IPS DF 19.7 (cell line): ENCODE data around the gene TMEM192.
"Not testable (repeated sequence)": the region's sequence is repeated elsewhere in the genome, so short reads cannot be mapped to it uniquely, and the experiment has no call there.

Experiments used
- DNase-seq: peaks from one replicate; pipeline ENCODE4 v3.0.0-alpha.2; 2013; ENCODE audit warnings: low read depth, low spot score

Gene TMEM192

DNA sequence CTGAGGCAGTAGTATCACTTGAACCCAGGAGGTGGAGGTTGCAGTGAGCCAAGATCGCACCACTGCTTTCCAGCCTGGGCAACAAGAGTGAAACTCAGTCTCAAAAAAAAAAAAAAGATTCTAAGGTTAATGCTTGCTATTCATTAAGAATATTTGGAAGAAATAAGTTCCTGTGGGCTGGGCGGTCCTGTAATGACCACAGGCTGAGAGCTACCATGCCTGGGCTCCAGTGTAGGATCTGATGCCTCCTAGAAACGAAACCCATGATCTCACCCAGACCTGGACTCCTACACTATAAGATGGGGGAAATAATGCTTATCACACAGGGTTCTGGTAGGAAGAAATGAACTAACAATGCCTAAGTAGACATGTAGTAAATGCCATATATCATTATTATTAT, 17.8 kb downstream of the TMEM192 start:
- DNase-seq, result no peak

DNA sequence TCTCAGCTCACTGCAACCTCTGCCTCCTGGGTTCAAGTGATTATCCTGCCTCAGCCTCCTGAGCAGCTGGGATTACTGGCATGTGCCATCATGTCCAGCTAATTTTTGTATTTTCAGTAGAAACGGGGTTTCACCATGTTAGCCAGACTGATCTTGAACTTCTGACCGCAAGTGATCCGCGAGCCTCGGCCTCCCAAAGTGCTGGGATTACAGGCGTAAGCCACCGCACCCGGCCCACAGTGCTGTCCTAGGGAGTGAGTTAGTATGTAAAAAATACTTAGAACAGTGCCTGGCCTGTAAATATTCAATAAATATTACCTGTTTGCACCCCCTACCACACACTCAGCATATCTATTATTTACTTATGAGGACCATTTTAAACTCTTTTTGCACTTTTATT, 20.5 kb downstream of the TMEM192 start:
- DNase-seq, result not testable (repeated sequence)

DNA sequence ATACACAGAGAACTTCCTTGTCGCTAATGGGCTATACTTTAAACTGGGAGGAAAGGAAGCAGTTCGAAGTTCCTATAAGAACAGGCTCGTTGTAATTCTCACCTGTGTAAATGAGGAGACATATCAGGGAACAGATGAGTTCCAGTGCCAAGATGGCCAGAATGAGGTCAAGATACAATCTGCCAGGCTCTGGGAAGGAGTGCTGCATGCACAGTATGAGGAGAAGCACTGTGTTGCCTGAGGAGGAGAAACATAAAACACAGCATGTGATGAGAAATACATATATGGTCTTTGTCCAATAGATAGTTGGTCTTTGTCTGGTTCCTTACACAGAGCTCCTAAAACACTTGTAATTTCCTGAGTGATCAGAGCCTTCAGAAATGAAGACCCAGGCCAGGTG, 24.3 kb downstream of the TMEM192 start:
- no peak for DNase-seq

DNA sequence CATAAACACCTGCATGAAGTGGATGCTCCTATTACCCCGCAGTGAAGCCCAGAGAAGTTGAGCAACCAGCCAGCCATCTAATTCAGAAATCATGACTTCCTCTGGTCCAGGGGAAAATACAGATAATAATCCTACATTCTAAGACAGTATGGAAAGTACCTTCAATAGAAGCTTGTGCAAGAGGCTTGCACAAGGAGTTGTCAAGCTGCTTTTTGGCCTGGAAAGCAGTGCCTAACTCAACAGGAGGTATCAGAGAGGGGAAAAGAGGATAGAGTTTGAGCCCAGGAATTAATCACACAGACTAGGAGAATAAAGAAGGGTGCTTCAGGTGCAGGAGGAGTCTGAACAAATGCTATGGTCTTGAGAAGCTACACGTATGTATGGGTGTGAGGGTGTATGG, 26.7 kb downstream of the TMEM192 start:
- DNase-seq, result no peak

DNA sequence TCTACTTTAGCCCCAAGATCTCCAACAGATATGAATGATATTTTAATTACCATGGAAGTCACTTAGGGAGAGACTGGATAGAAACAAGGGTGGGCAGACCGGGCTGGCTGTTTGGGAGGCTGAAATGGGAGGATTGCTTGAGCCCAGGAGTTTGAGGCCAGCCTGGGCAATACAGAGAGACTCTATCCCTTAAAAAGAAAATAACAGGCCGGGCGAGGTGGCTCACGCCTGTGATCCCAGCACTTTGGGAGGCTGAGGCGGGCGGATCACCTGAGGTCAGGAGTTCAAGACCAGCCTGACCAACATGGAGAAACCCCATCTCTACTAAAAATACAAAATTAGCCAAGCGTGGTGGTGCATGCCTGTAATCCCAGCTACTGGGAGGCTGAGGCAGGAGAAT, 27.9 kb downstream of the TMEM192 start:
- not testable (repeated sequence) for DNase-seq

DNA sequence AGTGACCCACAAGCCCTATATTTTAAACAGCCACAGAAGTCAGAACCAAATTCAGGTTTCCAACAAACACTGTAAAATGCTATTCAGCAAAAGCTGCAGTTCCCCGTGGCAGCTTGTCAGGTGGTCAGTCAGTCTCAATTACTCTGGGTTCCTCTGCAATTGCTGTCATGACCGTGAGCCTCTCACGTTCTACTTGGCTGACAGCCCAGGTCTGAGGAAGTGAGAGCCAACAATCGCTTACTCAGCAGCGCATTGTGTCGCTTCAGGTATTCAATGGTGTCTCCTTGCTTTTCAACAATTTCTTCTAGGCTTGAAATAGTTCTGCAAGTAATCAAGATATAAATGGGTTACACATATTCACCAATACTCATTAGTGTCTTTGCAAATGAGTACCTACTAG, 33.2 kb downstream of the TMEM192 start:
- DNase-seq, result no peak

DNA sequence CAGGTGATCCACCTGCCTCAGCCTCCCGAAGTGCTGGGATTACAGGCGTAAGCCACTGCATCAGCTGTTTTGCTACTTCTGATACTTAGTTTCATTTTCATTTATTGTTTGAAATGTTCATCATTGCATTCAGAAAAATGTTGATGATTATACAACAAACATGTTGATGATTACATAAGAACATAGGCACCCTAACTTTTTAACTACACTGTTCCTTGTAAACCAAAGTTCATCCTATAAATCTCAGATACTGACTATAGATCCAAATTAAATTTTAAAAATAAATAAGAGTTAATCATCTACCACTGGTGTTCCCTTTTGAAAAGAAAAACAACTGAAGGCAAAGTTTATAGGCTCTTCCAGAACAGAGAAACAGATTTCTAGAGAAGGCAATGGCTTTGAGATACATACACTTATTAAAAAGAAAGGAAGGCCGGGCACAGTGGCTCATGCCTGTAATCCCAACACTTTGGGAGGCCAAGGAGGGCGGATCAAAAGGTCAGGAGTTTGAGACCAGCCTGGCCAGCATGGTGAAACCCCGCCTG, 35.6 kb downstream of the TMEM192 start:
- no peak for DNase-seq

DNA sequence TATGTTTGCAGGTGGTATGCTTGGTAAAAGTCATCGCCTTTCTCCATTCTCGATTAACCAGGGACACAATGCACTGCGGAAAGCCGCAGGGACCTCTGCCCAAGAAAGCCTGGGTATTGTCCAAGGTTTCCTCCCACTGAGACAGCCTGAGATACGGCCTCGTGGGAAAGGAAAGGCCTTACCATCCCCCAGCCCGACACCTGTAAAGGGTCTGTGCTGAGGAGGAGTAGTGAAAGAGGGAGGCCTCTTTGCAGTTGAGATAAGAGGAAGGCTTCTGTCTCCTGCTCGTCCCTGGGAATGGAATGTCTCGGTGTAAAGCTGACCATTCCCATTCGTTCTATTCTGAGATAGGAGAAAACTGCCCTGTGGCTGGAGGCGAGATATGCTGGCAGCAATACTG, 39.3 kb downstream of the TMEM192 start:
- not testable (repeated sequence) for DNase-seq

DNA sequence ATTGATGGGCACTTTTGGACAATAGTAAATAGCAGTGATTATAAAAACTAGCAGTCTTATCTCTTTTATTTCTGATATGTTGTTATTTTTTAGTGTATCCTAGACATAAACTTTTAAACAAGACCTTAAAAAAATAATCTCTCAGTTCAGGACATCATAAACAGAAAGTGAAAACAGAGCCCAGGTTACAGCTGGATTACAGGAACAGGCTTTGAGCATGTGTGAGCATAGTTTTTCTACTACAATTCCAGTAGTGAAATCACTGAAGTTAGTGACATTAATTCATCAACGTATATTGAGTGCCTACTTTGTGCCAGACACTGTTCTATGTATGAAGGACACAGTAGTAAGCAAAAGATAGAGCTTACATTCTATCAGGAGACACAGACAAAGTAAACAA, 42.1 kb downstream of the TMEM192 start:
- DNase-seq, result no peak

DNA sequence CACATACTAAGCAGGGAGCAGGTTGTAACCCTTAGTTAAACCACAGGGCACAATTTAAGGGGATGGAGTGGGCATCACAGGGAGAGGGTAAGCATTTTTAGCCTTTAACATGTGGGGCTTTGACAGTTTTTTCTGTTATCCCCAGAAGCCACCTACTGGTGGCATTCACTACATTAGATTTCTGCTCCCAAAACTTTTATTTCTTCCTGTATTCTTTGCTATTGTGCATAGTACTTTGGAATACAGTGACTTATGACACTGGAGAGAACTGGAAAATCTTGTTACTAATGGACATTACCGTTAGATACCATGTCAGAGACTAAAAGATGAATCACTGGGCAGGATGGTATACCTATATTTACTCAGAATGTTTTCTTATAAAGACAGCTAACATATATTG, 51.7 kb downstream of the TMEM192 start:
- no peak for DNase-seq

DNA sequence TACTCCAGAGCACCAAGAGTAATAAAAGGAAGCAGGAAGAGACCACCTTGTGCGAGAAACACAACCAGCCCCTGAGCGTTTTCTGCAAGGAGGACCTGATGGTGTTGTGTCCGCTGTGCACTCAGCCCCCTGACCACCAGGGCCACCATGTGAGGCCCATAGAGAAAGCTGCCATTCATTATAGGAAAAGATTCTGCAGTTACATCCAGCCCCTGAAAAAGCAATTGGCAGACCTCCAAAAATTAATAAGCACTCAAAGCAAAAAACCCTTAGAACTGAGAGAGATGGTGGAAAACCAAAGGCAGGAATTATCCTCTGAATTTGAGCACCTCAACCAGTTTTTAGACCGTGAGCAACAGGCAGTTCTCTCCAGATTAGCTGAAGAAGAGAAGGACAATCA, 53.3 kb downstream of the TMEM192 start:
- DNase-seq, result no peak

DNA sequence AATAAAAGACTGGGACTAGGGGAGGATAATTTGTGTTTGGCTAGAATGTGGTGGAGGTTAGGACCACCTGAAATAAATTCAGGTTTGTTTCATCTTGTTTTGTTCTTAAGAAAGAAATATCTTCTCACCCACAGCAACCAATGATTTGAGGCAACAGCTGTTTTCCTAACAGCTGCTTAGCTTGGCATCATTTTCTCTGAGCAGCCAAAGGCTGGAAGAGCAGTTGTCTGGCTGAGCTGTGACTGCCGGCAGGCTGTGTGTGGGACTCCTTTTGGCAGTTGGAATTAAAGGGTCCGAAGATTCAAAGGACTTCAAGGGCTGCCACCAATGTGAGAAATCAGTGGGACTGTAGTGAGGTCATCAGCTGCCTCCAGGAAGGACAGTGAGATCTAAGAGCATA, 54.0 kb downstream of the TMEM192 start:
- DNase-seq, result no peak

DNA sequence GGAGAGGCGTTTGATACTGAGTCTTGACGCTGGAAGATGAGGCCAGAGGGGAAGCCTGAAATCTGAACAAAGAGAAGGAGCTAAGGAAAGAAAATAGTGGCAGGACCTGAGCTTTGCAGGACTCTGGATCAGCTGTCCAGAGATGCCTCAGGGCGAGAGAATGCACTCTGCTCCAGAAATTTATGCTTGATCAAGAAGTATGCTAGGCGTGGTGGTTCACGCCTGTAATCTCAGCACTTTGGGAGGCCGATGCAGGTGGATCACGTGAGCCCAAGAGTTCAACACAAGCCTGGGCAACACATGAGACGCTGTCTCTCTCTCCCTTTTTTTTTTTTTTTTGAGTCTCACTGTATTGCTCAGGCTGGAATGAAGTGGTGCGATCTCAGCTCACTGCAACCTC, 57.1 kb downstream of the TMEM192 start:
- DNase-seq, result no peak

DNA sequence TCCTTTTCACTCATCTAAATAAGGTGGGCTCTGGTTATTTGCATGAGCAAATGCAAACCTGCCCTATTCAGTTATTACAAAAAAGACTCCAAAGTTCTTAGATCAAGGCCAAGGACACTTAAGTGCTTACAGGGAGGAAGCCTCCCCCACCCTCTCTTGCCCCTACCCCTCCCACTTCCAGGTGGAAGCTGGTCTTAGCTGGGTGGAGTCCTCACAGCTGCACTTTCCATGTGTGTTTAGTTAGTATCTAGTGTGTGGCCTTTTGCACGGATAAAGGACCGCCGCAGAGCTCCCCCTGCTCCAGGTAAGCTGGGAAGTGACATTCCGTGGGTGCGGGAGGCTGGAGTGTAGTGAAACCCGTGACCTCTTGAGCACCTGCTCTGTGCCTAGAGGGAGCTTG, 59.0 kb downstream of the TMEM192 start, which contains the start of gene TRIM75:
Gene TRIM75 (plus strand): TSS at position 222 of the 400 bp plus-strand sequence. CDS start 5,282 bp downstream, outside the sequence.
- DNase-seq, result no peak

DNA sequence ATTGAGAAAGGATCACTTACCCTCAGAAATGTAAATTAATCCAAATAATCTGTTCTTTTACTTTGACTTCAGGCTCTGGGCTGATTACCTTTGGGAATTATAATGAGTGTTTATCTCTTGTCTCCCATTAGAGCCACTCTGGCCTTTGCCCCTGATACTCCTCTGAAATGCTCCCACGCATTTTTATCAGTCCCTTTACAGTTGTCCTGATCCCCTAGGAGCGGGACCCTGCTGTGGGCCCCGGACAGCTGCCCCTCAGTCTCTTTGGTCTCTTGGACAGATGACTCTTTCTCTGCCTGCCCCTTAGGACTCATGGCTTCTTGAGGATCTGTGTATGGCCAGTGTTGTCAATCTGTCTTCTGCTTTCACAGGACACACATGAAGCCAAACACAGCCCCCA, 60.0 kb downstream of the TMEM192 start:
- DNase-seq, result no peak

DNA sequence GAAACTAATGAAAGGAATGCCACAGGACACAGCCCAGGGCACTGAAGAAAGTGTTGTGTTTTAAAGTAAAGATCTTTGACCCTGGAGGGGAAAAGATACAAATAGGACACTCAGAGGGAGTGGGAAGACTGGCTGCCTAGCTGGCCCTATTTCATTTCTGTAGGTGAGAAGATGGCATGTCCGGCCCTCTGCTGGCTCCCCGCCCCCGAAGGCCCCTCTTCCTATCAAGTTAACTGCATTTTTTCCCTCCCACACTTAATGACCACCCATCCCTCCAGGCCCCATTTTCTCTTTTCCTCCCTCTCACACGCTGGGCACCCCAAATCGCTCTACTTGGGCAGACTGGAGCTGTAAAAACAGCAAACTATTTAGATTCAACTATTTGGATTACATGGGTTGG, 64.5 kb downstream of the TMEM192 start:
- no peak for DNase-seq

DNA sequence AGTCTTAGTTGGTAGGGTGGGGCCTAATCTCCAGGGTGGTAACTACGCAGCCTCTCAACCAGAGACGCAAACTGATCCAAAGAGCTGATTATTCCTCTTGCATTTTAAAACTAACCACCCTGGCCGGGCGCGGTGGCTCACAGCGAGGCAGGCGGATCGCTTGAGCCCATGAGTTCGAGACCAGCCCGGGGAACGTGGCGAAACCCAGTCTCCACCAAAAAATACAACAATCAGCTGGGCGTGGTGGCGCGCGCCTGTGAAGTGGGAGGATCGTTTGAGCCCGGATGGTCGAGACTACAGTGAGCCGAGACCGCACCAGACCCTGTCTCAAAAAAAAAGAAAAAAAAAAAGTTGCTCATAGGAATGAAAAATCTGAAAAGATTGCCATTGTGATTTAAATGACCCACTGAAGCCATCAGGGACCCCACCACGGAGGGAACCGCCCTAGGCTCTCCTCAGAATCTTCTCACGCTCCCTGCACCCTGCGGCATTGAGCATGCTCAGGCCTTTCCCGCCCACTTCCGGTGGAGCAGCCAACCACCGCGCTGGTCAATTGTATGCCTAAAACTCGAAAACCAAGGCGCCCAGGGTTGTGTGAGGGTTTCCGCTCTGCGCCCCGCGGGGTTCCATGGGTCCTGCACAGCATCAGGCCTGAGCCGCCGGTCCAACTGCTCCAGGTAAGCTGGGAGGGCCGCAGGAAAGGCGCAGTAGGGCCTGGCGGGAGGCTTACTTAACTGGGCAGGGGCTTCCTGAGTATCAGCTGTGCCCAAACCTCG, 81.0 kb downstream of the TMEM192 start, which contains the start of gene TRIM60:
Gene TRIM60 (plus strand): TSS at position 564 of the 776 bp plus-strand sequence. CDS start 8,074 bp downstream, outside the sequence.
- DNase-seq, result no peak

DNA sequence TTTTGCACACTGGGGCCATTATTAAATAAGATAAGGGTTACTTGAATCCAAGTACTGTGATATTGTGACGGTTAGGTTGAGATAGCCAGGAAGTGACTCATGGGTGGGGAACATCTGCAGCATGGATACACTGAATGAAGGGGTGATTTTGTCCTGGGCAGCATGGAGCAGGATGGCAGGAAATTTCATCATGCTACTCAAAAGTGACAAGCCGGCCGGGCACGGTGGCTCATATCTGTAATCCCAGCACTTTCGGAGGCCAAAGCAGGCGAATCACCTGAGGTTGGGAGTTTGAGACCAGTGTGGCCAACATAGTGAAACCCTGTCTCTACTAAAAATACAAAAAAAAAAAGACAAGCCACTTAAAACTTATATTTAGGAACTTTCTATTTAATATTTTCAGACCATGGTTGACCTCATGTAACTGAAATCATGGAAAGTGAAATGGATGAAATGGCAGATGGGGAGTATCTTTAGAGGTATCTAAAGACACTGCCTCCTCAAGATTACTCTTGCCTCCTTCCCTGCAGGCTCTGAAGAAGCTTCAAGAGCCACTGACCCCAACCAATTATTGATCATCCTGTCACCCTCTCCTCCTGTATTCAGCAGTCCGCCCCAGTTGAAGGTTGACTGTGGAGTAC, 84.8 kb downstream of the TMEM192 start:
- DNase-seq, result no peak

DNA sequence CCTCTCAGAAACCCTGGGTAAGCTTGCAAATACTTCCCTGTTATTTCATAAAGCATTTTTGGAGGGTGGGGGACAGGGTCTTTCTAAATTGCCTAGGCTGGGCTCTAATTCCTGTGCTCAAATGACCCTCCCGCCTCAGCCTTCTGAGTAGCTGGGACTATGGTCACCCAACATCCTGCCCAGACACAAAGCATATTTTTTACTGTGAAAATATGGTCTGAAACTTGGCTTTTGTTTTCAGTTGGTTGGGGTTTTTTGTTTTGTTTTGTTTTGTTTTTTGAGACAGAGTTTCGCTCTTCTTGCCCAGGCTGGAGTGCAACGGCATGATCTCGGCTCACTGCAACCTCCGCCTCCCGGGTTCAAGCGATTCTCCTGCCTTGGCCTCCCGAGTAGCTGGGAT, 86.9 kb downstream of the TMEM192 start:
- DNase-seq, result not testable (repeated sequence)
